NT2/D1 (cell line): ENCODE results near the gene ASAP2.

ENCODE experiments used
- SUZ12 ChIP-seq: IDR thresholded peaks from 2 replicates; pipeline ENCODE4 v1.6.1; 2011; ENCODE audit not compliant: insufficient read length, insufficient read depth; ENCODE audit errors: extremely low read depth
- YY1 ChIP-seq: IDR thresholded peaks from 2 replicates; pipeline ENCODE4 v1.6.1; 2011; ENCODE audit not compliant: insufficient read length, insufficient read depth
- ZNF274 ChIP-seq: IDR thresholded peaks from 2 replicates; pipeline ENCODE4 v1.6.1; 2011; ENCODE audit warnings: mild to moderate bottlenecking, low read depth, low read length

- TF ChIP-seq ZNF274 (no peak), SUZ12 (no peak), YY1 (no peak)
These were observed 227.9 kb downstream of the ASAP2 start for GRCh38 chr2:9434489-9434888.
